Gastrocnemius medialis (tissue), 4 donors: ENCODE measurements around the gene MEG3.

Source experiments
- POLR2A ChIP-seq, 2 donors: fragments of 450-650 bp; IDR thresholded peaks; one replicate each; pipeline ENCODE4 v1.6.1; 2017; ENCODE audit warnings: antibody characterized with exemption in 2 of 2, mild to moderate bottlenecking in 2 of 2, moderate library complexity in 2 of 2
- TF ChIP-seq, protein P1 (sequence below), 5 experiments: fragments of 450-650 bp in 3 of 5; fragments of 200-600 bp in 2 of 5; sonication (generic) in 2 of 5; IDR thresholded peaks in 4 of 5; conservative IDR thresholded peaks in 1 of 5; 1 replicate in 4 of 5; 2 replicates in 1 of 5; pipeline ENCODE4 v1.5.1; 2016 to 2019; ENCODE audit warnings: antibody characterized with exemption in 5 of 5, mild to moderate bottlenecking in 3 of 5, moderate library complexity in 3 of 5

DNA sequence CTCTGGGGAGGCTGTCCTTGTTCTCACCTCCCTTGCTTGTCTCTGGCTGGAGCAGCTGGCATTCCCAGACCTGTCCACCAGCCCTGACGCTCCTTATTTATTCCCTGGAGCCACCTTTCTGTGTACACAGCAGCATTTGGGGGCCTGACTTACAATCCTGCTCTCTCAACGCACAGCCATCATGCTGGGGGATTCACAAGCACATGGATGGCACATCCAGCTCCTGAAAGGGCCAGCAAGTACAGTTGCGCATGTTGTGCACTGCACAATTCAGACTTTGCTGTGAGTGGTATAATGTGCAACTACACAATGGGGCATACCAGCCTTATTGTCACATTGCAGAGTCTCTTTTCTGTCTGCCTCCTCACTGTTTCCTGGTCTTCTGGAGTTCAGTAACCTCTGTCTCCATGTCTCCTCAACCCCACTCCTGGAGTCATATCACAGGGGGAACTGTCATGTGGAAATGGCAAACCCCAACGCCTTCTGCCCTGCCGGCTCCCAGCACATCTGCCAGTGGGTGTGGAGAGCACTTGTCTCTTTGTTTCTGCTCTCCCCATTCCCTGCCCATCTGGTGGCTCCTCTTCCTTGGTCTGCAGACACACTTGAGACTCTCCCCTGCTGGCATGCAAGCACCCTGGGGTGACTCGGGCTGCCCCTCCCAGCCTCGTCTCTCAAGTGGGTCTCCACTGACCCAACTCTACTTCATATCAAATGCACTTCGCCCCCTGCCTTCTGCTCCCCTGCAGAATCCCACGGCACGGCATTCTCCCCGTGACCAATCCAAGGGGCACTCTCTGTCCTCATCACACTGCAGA lies 41.2 kb upstream of the MEG3 start:
- TF ChIP-seq, protein P1, sequence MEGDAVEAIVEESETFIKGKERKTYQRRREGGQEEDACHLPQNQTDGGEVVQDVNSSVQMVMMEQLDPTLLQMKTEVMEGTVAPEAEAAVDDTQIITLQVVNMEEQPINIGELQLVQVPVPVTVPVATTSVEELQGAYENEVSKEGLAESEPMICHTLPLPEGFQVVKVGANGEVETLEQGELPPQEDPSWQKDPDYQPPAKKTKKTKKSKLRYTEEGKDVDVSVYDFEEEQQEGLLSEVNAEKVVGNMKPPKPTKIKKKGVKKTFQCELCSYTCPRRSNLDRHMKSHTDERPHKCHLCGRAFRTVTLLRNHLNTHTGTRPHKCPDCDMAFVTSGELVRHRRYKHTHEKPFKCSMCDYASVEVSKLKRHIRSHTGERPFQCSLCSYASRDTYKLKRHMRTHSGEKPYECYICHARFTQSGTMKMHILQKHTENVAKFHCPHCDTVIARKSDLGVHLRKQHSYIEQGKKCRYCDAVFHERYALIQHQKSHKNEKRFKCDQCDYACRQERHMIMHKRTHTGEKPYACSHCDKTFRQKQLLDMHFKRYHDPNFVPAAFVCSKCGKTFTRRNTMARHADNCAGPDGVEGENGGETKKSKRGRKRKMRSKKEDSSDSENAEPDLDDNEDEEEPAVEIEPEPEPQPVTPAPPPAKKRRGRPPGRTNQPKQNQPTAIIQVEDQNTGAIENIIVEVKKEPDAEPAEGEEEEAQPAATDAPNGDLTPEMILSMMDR (IDR thresholded peaks at IDR 0.05 in 4 of 5, conservative IDR thresholded peaks at IDR 0.05 in 1 of 5) = no peak
- TF ChIP-seq POLR2A (IDR thresholded peaks at IDR 0.05) = no peak
